ENCODE results near the gene SLCO2A1. TPM values are rescaled to one million over a fixed set of nuclear protein-coding genes. Genes with fewer than 3 reads are reported as not detected.

SLCO2A1 gene
- total and polyA plus RNA-seq, 8 donors: 1.9 to 121 (median 8.8) TPM

GRCh38 chr3:133933097-133934024, 96.4 kb downstream of the SLCO2A1 start:
- Histone ChIP-seq H3K27ac (no peak overlapping the region), H3K9me3 (no peaks in the 10 kb centered on the region), H3K4me3 (no peak overlapping the region), H3K4me1 (peaks cover 0 to 5% (median 0%) of the 10 kb centered on the region in 4 donors), H3K36me3 (no peaks in the 10 kb centered on the region), H3K27me3 (peaks cover 0 to 9% (median 0%) of the 10 kb centered on the region in 3 donors)
- intact Hi-C loops (cut with DNase I; ENCODE audit: low total_unique reads): no loop called here
- 92 to 93% (median 93%) methylated on average over 9 of the region's 9 CpGs for WGBS, 5 donors
- TF ChIP-seq POLR2A (IDR thresholded peaks at IDR 0.05) (no peak), POLR2AphosphoS5 (IDR thresholded peaks at IDR 0.05) (no peak), EP300 (IDR thresholded peaks at IDR 0.05) (no peak)
- TF ChIP-seq, protein P1, sequence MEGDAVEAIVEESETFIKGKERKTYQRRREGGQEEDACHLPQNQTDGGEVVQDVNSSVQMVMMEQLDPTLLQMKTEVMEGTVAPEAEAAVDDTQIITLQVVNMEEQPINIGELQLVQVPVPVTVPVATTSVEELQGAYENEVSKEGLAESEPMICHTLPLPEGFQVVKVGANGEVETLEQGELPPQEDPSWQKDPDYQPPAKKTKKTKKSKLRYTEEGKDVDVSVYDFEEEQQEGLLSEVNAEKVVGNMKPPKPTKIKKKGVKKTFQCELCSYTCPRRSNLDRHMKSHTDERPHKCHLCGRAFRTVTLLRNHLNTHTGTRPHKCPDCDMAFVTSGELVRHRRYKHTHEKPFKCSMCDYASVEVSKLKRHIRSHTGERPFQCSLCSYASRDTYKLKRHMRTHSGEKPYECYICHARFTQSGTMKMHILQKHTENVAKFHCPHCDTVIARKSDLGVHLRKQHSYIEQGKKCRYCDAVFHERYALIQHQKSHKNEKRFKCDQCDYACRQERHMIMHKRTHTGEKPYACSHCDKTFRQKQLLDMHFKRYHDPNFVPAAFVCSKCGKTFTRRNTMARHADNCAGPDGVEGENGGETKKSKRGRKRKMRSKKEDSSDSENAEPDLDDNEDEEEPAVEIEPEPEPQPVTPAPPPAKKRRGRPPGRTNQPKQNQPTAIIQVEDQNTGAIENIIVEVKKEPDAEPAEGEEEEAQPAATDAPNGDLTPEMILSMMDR (IDR thresholded peaks at IDR 0.05): no peak
- DNase-seq: no peak

DNA sequence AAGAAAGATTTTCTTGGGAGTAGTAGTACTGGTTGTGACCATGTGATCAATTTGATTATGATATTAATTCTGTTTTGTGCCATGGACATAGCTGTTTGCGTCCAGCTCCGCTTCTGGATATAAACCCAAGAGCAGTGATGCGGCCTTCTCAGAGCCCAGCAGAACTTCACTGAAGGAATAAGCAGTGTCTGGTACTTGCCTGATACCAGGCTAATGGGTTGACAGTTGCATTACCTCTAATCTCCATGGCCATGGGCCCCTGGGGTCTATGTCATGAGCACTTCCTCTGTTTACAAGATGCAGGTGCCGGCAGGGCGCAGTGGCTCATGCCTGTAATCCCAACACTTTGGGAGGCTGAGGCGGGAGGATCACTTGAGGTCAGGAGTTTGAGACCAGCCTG, 97.7 kb downstream of the SLCO2A1 start:
- intact Hi-C loops (cut with DNase I; ENCODE audit: low total_unique reads): no loop called here
- DNase-seq: no peak
- H3K9me3 ChIP-seq: no peaks in the 10 kb centered on the region

DNA sequence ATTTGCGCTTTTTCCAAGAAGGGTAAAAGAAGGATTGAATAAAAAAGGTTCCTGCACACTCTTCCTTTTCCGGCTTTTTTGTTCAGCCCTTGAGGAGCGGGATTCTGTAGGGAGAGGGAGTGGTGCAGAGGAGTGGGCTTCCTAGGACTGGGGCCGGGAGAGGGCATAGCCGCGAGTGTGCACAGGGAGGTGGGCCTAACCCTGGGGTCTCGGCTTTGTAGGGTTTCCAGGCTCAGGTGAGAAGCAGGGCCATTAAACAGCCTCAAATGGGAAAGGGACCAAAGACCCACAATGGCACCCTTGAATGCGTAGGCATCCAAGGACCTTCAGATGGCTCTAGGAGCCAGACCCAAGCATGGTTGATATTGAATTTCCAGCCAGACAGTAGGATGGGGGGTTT, 98.6 kb downstream of the SLCO2A1 start:
- Histone ChIP-seq H3K27me3 (peaks cover 0 to 12% (median 0%) of the 10 kb centered on the region in 3 donors), H3K27ac (no peak overlapping the region), H3K4me3 (no peak overlapping the region), H3K9me3 (no peaks in the 10 kb centered on the region), H3K36me3 (no peaks in the 10 kb centered on the region), H3K4me1 (peaks cover 0 to 15% (median 9%) of the 10 kb centered on the region in 4 donors)
- DNase-seq: no peak
- 91 to 98% (median 94%) methylated on average over 8 of the region's 8 CpGs for WGBS, 5 donors
- TF ChIP-seq POLR2A (IDR thresholded peaks at IDR 0.05): no peak
- TF ChIP-seq EP300 (IDR thresholded peaks at IDR 0.05): no peak
- TF ChIP-seq, protein P1 (IDR thresholded peaks at IDR 0.05): no peak
- no peak for TF ChIP-seq POLR2AphosphoS5 (IDR thresholded peaks at IDR 0.05)
- intact Hi-C loops (cut with DNase I; ENCODE audit: low total_unique reads): no loop called here

More for the DNA sequence above, 97.7 kb downstream of the SLCO2A1 start:
- TF ChIP-seq POLR2A (IDR thresholded peaks at IDR 0.05): no peak
- TF ChIP-seq, protein P1 (IDR thresholded peaks at IDR 0.05): no peak
- no peak for TF ChIP-seq POLR2AphosphoS5 (IDR thresholded peaks at IDR 0.05)
- no peak for TF ChIP-seq EP300 (IDR thresholded peaks at IDR 0.05)
- 90 to 98% (median 96%) methylated on average over 6 of the region's 6 CpGs for WGBS, 5 donors
- no peak overlapping the region for H3K27ac ChIP-seq
- H3K27me3 ChIP-seq: peaks cover 0 to 12% (median 0%) of the 10 kb centered on the region in 3 donors
- H3K4me1 ChIP-seq: peaks cover 0 to 12% (median 7%) of the 10 kb centered on the region in 4 donors
- H3K4me3 ChIP-seq: no peak overlapping the region
- no peaks in the 10 kb centered on the region for H3K36me3 ChIP-seq

GRCh38 chr3:133930341-133930933, 99.3 kb downstream of the SLCO2A1 start:
- WGBS, 5 donors: 74 to 91% (median 81%) methylated on average over 1 of the region's 1 CpG
- Histone ChIP-seq H3K27ac (no peak overlapping the region), H3K4me1 (peaks cover 0 to 15% (median 9%) of the 10 kb centered on the region in 4 donors), H3K36me3 (no peaks in the 10 kb centered on the region), H3K27me3 (peaks cover 0 to 12% (median 0%) of the 10 kb centered on the region in 3 donors), H3K9me3 (no peaks in the 10 kb centered on the region), H3K4me3 (no peak overlapping the region)
- TF ChIP-seq, protein P1 (IDR thresholded peaks at IDR 0.05): peak in 4 of 7 experiments; percentile 24 to 44 (median 36)
- TF ChIP-seq POLR2AphosphoS5 (IDR thresholded peaks at IDR 0.05) (peak in 1 of 3 donors; percentile 23), EP300 (IDR thresholded peaks at IDR 0.05) (no peak)
- peak in 1 of 2 donors; percentile 88 for DNase-seq
- intact Hi-C loops (cut with DNase I; ENCODE audit: low total_unique reads): no loop called here
